COLO829 (cell line): ENCODE measurements around the gene NWD2.
"Not testable (repeated sequence)": the region's sequence is repeated elsewhere in the genome, so short reads cannot be mapped to it uniquely, and the experiment has no call there.

Experiments used
- DNase-seq: peaks from one replicate; pipeline ENCODE4 v3.0.0; 2012; ENCODE audit warnings: low spot score

NWD2 gene

DNA sequence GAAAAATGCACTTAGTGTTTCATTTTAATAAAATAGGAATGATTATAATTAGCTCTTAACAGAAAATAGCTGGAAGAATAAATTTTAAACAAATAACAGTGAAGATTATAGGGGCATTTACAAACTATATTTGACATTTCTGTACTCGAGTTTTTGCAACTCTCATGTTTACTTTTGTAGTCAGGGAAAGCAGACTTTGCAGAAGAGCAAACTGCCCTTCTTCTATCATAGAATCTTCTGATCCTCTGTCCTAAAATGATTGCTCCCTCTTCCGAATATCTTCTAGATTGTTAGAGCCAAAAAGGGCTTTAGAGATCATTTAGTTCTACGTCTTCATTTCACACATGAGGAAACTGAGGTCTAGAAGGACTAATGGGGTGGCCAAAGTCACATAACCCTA lies 222.7 kb downstream of the NWD2 start:
- no peak for DNase-seq

GRCh38 chr4:37467824-37468223 lies 223.3 kb downstream of the NWD2 start:
- no peak for DNase-seq

GRCh38 chr4:37469286-37469685 lies 224.7 kb downstream of the NWD2 start:
- no peak for DNase-seq

DNA sequence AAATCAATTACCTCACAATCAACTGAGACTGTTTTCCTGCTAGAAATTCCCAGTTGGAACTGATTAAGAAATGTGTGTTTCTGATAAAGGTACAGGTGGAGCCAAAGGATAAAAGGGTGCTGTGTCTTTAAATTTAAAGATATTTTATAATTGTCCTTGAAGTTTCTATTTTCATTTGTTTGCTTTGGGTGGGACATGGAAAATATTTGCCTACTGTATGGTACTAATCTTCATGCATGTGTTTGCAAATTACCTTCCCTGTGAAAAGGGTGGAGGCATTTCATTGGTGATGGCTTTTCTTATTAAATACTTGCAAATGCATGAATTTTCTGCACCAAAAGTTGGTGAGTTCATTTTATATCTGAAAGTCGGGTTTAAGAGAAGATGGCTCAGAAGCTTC lies 225.7 kb downstream of the NWD2 start:
- DNase-seq = no peak

DNA sequence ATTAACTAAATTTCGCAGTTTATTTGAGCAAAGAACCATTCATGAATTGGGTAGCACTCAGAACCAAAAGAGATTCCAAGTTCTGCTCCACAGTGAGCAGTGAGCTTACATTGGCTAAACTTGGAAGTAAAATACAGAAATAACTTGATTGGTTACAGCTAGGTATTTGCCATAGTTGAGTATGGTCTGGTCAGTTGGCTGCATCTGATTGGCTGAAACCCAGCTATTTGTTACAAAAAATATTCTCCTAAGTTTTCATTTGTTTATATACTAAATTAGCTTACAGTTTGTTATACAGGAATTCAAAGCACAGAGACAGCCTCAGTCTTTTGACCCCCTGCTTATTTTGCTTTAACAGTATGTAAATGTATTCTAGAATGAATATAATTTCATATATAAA lies 226.6 kb downstream of the NWD2 start:
- no peak for DNase-seq

DNA sequence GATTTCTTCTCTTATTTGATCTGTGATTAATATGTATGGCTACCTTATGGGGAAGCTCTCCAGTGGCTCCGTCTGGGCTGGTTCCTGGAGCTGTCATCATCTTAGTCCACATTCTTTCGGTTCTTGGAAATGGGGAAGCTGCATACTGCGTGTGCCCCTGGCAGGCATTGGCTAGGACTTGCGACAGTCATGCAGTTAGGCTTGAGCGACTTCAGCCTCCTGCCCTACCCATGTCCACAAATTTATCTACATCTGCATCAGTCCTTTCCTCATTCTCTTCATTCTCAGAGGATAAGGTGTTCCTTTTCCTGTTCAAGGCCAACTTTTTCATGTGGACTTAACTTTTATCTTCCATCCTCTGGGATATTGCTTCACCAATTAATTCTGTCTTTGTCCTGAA lies 227.4 kb downstream of the NWD2 start:
- DNase-seq = no peak

- DNase-seq = no peak
Observed at GRCh38 chr4:37473807-37474206, 229.3 kb downstream of the NWD2 start.

DNA sequence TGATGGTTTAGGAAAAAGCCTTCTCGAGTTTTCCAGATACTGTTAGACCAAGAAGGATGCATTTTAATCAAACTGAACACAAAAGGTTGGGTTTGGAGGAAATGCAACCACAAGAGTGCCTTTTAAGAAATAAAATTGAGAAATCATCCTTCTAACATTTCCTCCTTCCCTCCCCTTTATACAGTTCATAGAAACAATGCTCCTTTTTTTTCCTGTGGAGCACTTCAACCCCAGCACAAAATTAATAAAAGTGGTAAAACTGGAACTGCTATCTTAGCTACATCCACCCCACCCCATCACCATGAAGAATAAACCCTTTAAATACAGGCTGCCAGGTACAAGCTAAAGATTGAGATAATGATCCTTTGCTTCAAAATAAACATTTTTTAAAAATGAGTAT lies 230.5 kb downstream of the NWD2 start:
- peak; percentile 11 for DNase-seq

- DNase-seq = no peak
Observed at GRCh38 chr4:37475776-37476175, 231.2 kb downstream of the NWD2 start.

DNA sequence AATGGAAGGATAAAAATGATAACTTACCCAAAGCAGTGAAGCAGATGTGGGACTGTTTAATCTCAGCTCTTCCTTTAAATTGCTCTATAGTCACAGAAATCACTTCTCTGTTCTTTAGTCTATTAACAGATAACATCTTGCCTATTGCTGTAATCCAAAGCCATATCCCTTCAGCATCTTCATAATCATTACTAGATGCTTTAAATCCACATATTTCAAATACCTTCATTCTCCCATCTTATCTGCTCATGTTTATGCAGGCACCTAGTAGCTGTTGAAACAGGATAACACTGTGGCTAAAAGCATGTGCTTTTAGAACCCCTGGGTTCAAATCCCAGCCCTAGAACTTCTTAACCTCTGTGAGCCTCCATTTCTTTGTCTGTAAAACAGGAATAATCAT lies 231.7 kb downstream of the NWD2 start:
- DNase-seq = no peak

DNA sequence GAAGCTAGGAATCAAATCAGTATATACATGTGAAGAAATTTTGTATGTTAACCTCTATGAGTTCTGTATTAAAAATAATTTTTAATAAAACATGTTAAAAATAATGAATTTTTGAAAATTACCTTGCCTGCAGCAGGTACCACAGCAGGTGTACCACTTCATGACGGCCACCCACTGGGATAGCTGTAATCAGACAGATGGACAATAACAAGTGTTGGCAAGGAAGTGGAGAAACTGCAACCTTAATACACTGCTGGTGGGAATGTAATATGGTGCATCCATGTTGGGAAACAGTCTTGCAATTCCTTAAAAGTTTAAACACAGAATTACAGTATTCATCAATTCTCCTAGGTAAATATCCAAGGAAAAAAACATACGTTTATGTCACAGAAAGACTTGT lies 232.1 kb downstream of the NWD2 start:
- DNase-seq = no peak

DNA sequence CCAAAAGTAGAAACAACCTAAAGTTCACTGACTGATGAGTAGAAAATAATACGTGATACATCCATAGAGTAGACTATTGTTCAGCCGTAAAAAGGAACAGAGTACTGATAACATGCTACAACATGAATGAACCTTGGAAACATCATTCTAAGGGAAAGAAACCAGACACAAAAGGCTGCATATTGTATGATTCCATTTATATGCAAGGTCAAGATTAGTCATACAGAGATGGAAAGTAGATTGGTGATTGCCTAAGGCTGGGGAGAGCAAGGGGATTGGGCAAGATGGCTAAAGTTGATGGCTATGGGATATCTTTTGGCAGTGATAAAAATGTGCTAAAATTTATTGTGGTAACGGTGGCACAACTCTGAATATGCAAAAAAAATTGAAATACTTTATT lies 232.6 kb downstream of the NWD2 start:
- no peak for DNase-seq

DNA sequence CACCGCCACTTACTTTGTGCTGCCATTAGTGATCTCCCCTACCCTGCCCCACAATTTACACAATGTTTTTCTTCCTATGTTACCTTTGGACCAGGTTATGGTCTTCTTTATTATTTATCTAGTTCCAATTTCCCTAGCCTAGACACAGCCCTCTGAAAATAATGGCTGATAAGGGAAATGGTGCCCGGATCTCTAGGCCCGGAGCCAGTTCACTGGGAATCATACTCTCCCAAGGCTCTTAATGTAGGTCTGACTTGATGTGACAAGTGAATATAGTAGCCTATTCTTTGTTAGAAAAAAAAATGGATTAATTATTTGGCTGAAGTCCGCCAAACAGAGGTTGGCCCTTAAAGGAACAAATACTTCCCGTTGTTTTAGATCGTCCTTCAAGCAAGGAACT lies 233.6 kb downstream of the NWD2 start:
- peak; percentile 74 for DNase-seq

DNA sequence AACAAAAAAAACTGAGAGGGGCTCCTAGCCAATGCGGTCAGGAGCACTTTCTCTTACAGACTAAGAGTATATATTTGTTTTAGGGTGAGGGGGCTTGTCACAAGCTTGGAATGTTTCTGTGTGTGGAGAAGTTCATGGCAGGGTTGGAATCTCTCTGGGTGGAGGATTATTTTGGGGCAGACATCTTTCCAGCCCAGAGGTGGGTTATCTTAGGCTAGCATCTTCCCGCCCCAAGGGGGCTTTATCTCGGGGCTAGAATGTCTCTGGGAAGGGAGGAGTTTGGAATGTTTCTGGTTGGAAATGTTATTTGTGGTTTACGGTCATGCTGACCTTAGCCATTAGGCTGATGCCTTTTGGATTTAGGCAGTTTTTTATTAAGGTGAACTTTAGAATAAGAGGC lies 236.0 kb downstream of the NWD2 start:
- DNase-seq = no peak

GRCh38 chr4:37481547-37482122 lies 237.1 kb downstream of the NWD2 start:
- no peak for DNase-seq

DNA sequence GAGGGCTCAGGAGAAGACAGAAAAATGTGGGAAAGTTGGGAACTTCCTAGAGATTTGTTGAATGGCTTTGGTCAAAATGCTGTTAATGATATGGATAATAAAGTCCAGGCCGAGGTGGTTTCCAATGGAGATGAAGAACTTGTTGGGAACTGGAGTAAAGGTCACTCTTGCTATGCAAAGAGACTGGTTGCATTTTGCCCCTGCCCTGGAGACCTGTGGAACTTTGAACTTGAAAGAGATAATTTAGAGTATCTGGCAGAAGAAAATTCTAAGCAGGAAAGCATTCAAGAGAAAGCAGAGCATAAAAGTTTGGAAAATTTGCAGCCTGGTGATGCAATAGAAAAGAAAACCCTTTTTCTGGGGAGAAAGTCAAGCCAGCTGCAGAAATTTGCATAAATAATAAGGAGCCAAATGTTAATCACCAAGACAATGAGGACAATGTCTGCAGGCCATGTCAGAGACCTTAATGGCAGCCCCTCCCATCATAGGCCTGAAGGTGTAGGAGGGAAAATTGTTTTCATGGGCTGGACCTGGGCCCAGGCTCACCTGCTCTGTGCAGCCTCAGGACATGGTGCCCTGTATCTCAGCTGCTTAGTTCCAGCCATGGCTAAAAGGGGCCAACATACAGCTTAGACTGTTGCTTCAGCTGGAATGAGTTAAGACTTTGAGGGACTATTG lies 237.8 kb downstream of the NWD2 start:
- no peak for DNase-seq

DNA sequence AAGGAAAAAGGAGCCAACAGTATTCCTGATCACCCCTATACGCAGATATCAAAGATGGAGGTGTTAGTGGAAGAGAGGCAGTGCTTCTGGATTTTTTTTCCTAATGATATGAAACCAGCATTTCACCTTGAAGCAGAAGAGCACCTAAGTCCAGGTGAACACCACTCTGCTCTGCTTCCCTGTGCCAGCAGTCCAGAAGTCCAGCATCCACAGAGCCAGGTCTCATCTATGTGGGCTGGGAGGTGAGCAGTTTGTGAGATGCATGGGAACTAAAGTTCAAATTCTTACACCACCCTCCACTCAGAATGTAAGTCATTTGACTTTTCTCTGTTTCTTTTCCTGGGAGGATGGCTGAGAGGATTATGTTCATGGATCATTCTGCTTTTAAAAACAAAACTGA lies 239.1 kb downstream of the NWD2 start:
- DNase-seq = no peak

- DNase-seq = no peak
Observed at GRCh38 chr4:37486166-37486565, 241.6 kb downstream of the NWD2 start.

DNA sequence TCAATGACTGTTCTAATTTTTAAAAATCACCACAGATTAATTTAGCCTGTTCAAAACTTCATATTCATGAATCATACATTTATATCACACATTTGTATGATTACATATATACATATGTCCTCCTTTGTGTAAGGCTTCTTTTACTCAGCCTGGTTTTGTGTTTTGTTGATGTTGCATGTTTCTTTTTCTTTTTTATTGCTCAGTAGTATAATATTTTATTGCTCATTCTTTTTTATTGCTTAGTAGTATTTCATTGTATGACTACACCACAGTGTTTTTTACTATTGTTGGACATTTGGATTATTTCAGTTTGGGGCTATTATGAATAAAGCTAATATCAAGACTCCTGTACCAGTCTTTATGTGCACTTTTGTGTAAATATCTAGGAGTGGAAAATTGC lies 243.1 kb downstream of the NWD2 start:
- DNase-seq = no peak

DNA sequence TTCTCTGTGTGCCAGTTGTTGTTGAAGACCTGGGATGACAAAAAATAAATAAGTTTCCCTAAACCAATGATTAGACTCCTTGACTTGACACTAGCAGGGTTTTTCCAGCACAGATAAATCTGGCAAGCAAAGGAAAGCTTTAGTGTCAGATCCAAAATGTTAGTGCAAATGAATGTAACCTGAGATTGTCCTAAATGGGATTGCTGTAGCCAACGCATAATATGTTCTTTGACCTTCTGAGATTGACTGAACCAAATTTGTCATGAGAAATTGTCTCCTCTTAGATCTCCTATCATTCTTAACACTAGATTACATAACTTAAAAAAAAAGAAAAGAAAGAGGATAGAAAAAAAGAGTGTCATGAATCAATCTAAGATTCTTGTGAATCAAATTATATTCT lies 245.2 kb downstream of the NWD2 start:
- DNase-seq = no peak

DNA sequence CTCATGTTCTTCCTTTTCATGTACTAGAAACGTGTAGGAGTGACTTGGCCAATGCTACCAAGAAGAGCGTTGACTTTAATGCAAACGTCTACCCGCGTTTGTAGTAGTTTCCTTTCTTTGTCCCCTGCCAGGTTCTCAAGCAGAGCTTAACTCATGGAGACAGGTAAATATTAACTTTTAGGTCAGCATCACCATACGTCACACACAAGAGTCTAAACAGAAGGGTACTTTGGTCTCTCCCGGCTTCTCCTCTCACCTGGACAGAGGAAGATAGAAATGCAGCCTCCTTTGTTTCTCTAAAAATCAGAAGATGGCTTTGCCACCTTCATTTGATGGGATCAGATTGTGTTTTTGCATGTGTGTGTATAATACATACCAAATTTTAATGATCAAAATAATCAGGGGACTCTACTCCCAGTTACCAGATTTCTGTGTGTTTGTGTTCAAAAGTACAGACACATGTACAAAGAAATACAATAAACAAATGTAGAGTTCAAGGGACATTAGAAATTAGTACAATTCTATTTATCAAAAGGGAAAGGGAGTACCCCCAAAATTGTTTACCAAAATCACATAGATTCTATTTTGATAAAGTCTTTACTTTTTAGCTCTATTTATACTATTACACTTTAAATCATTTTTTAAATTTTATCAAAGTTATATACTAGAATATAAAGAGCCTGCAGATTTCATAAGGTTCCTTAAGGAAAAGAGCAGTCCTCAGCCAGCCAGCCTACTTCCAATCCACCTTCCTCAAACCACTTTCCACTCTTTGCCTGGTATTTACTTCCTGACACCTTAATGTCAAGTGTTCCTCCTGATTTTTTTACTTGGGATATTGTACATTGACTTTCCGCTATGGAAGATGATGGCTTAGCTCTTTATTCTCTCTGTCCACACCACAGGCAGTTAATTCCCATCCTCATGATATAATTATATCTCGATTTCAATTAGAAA lies 246.1 kb downstream of the NWD2 start:
- no peak for DNase-seq

- DNase-seq = not testable (repeated sequence)
Observed at GRCh38 chr4:37495353-37495752, 250.8 kb downstream of the NWD2 start.
